ENCODE results near the gene GDI1. TPM values are rescaled to one million over a fixed set of nuclear protein-coding genes. Genes with fewer than 3 reads are reported as not detected.

GDI1 gene
- total and polyA plus RNA-seq, 2 of the 8 experiments (the other 6 are each of a cell fraction or from before 2014, with no cell fraction given): 83.1 to 136 TPM

DNA sequence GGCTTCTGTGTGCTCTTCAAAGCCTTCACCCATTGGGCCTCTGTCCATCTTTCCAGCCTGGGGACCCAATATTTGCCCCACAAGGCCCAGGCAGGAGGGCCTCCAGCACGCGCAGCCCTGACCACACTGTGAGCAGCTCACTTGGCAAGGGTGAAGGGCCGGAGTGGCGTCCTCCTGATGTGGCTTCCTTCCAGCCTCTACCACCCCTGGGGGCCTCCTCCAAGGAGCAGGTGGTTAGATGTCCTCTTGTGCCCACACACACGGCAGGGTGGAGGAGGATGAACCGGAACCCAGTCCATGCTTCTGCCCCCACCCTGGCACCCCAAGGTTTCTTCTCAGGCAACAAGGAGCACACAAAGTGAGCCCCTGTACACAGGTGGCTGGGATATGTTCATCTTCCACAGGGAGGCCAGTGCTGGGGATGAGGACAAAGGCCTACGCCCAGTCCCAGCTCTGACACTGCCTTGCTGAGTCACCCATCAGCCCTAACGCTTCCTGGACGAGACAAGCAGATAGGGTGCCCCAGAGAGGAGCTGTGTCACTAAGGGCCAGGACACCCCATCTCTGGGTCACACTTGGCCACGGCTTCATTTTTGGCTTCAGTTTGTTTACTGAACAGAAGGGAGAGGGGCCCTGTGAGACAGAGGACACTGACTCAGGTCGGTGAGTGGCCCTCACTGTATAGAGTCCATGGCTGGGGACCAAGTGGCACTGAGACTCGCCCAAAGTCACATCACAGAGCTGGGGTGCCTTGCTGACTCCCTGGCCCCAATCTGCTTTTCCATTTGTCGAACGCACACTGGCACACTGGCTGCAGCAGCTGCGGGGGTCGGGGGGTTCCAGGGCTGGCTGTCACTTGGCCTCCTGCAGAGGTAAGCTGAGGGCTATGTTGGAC lies 47.5 kb downstream of the GDI1 start:
- no peak for FAIRE-seq
- CTCF ChIA-PET (ENCODE audit: partially characterized antibody): interaction anchor here (0.6 to 2.3 kb wide), 8 partner anchors 12 to 101 kb away, joined by 3 to 8 read pairs (median 3); no protein-coding TSS in a partner anchor
- TF ChIP-seq RBBP5 (IDR thresholded peaks at IDR 0.05; ENCODE audit: borderline replicate concordance, low read depth, low read length) (no peak), KDM4A (IDR thresholded peaks at IDR 0.05; ENCODE audit: low read depth, low read length, severe bottlenecking) (no peak), POLR2A (IDR thresholded peaks at IDR 0.05; ENCODE audit: control extremely low read depth in 1 of 2, low read depth in 2 of 2, low read length in 2 of 2) (no peak), CBX5 (IDR thresholded peaks at IDR 0.05; ENCODE audit: low read depth, low read length) (no peak), ZNF274 (IDR thresholded peaks at IDR 0.05; ENCODE audit: borderline replicate concordance, extremely low read depth, low read length) (no peak), CHD1 (IDR thresholded peaks at IDR 0.05; ENCODE audit: low read depth, low read length) (no peak), CBX8 (IDR thresholded peaks at IDR 0.05; ENCODE audit: borderline replicate concordance, low read depth, low read length) (no peak)
- TF ChIP-seq, protein P1, sequence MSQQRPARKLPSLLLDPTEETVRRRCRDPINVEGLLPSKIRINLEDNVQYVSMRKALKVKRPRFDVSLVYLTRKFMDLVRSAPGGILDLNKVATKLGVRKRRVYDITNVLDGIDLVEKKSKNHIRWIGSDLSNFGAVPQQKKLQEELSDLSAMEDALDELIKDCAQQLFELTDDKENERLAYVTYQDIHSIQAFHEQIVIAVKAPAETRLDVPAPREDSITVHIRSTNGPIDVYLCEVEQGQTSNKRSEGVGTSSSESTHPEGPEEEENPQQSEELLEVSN (IDR thresholded peaks at IDR 0.05): no peak

More for the DNA sequence above, 47.5 kb downstream of the GDI1 start:
- Histone ChIP-seq H2AFZ (ENCODE audit: low read length) (no peak overlapping the region), H3K23me2 (ENCODE audit: low read depth, low read length) (no peaks in the 10 kb centered on the region; the same call in 1 of the 2 replicates), H3K4ac (replicated peaks; ENCODE audit: insufficient read length, low read depth, low read length) (no peak overlapping the region), H4K8ac (ENCODE audit: extremely low read depth, insufficient read depth, low read length) (no peak overlapping the region), H2BK20ac (ENCODE audit: low read length) (no peak overlapping the region), H3K79me2 (ENCODE audit: control insufficient read depth in 1 of 2, insufficient read depth in 2 of 2, low read length in 2 of 2) (no peaks in the 10 kb centered on the region), H3K23ac (ENCODE audit: insufficient read length) (no peak overlapping the region), H3K4me2 (ENCODE audit: insufficient read depth in 1 of 2, low read depth in 2 of 2, low read length in 2 of 2) (no peak overlapping the region; a peak in 1 of 4 replicates), H2BK5ac (ENCODE audit: low read depth, low read length) (no peak overlapping the region), H2BK15ac (ENCODE audit: low read length) (no peak overlapping the region), H3K9ac (replicated peaks in 1 of 4; ENCODE audit: extremely low read depth in 1 of 4, low read depth in 3 of 4, low read length in 3 of 4) (no peak overlapping the region), H3K27me3 (replicated peaks in 1 of 4; ENCODE audit: control insufficient read depth in 3 of 4, extremely low read depth in 1 of 4, insufficient read depth in 3 of 4, low read length in 3 of 4) (no peaks in the 10 kb centered on the region; a peak in 1 of 7 replicates), H3K56ac (replicated peaks; ENCODE audit: insufficient read length, low read depth, low read length) (no peak overlapping the region), H4K91ac (replicated peaks; ENCODE audit: insufficient read length, low read length) (no peak overlapping the region), H3K4me3 (ENCODE audit: extremely low read depth in 1 of 4, insufficient read depth in 2 of 4, low read depth in 3 of 4, low read length in 4 of 4) (no peak overlapping the region), H3K4me1 (replicated peaks in 1 of 4; ENCODE audit: control insufficient read depth in 3 of 4, insufficient read depth in 4 of 4, low read length in 3 of 4) (peaks cover 0 to 5% (median under 1%) of the 10 kb centered on the region in 4 experiments; a peak in 3 of 7 replicates), H3K27ac (ENCODE audit: low read depth, low read length) (no peak overlapping the region), H3K14ac (ENCODE audit: insufficient read length) (no peak overlapping the region), H3K9me3 (ENCODE audit: insufficient read depth in 2 of 2, low read depth in 1 of 2, low read length in 1 of 2) (no peaks in the 10 kb centered on the region), H2AK5ac (ENCODE audit: low read depth, low read length) (no peak overlapping the region), H2BK120ac (replicated peaks; ENCODE audit: low read depth, low read length) (no peak overlapping the region), H2BK12ac (ENCODE audit: low read depth, low read length) (no peak overlapping the region), H3K36me3 (ENCODE audit: control insufficient read depth in 2 of 4, insufficient read depth in 4 of 4, low read length in 3 of 4) (peaks cover 0 to 13% (median 0%) of the 10 kb centered on the region in 4 experiments; a peak in 2 of 8 replicates), H3K79me1 (ENCODE audit: low read depth, low read length) (no peaks in the 10 kb centered on the region), H4K5ac (ENCODE audit: insufficient read length, low read depth, low read length) (no peak overlapping the region), H4K20me1 (replicated peaks in 1 of 2; ENCODE audit: control insufficient read depth in 1 of 2, insufficient read depth in 2 of 2, low read length in 2 of 2) (peaks cover under 1 to 2% of the 10 kb centered on the region in 2 experiments), H3K18ac (ENCODE audit: extremely low read depth, low read length) (no peak overlapping the region)
- POLR2A ChIA-PET (ENCODE audit: partially characterized antibody): interaction anchor here (1.7 kb wide), 1 partner anchor 87 kb away, joined by 6 read pairs; no protein-coding TSS in a partner anchor
- 83% methylated on average over 11 of the region's 16 CpGs; no CpG with 5 or more reads in 1 of the 2 experiments for WGBS, 2 experiments (ENCODE audit: extremely low coverage in 1 of 2, insufficient coverage in 1 of 2, insufficient read length in 1 of 2, insufficient replicate concordance in 2 of 2, low coverage in 1 of 2, low lambda C conversion rate in 2 of 2, missing lambda C conversion rate in 1 of 2)
- no peak for DNase-seq (ENCODE audit: low read depth in 1 of 2, low spot score in 2 of 2)

Measured in H1 (cell line).